Loucy (cell line): ENCODE measurements around the gene SNAPC2.

Experiments
- H2AFZ ChIP-seq: fragments of 200-600 bp; sonication (generic); 2 replicates; pipeline ENCODE4 v1.6.0; 2016; ENCODE audit warnings: antibody characterized with exemption, mild to moderate bottlenecking, low read length, moderate library complexity
- H3F3A ChIP-seq: fragments of 200-600 bp; 2 replicates; pipeline ENCODE4 v1.6.0; 2016; ENCODE audit warnings: antibody characterized with exemption, low read depth, mild to moderate bottlenecking
- H3K27me3 ChIP-seq: fragments of 200-600 bp; sonication (generic); 2 replicates; pipeline ENCODE4 v1.6.1; 2014; ENCODE audit warnings: low read length, mild to moderate bottlenecking; ENCODE audit not compliant: insufficient read depth, poor library complexity, severe bottlenecking
- H3K36me3 ChIP-seq: fragments of 200-600 bp; sonication (generic); 2 replicates; pipeline ENCODE4 v1.6.1; 2016; ENCODE audit warnings: low read length; ENCODE audit not compliant: insufficient read depth
- H3K4me1 ChIP-seq: fragments of 200-600 bp; sonication (generic); 2 replicates; pipeline ENCODE4 v1.5.1; 2014; ENCODE audit warnings: low read length, mild to moderate bottlenecking; ENCODE audit not compliant: insufficient read depth, poor library complexity, severe bottlenecking
- H3K4me2 ChIP-seq: fragments of 200-600 bp; sonication (generic); 2 replicates; pipeline ENCODE4 v1.6.0; 2014; ENCODE audit warnings: antibody characterized with exemption, low read length, low read depth, mild to moderate bottlenecking; ENCODE audit not compliant: poor library complexity, severe bottlenecking
- H3K4me3 ChIP-seq: fragments of 200-600 bp; sonication (generic); 2 replicates; pipeline ENCODE4 v1.5.1; 2014; ENCODE audit warnings: low read length, mild to moderate bottlenecking, mixed read lengths; ENCODE audit not compliant: poor library complexity, severe bottlenecking
- H3K79me2 ChIP-seq: fragments of 200-600 bp; sonication (generic); 2 replicates; pipeline ENCODE4 v1.6.1; 2014; ENCODE audit warnings: low read length; ENCODE audit not compliant: insufficient read depth
- H3K9ac ChIP-seq: fragments of 200-600 bp; sonication (generic); 2 replicates; pipeline ENCODE4 v1.6.0; 2014; ENCODE audit warnings: mild to moderate bottlenecking, low read depth, low read length, moderate library complexity; ENCODE audit not compliant: poor library complexity, severe bottlenecking
- H3K9me2 ChIP-seq: fragments of 200-600 bp; sonication (generic); replicated peaks from 2 replicates; pipeline ENCODE4 v1.6.1; 2016; ENCODE audit warnings: low read depth, low read length, mixed read lengths
- H3K9me3 ChIP-seq: fragments of 200-600 bp; sonication (generic); 2 replicates; pipeline ENCODE4 v1.6.1; 2014; ENCODE audit warnings: mild to moderate bottlenecking, antibody characterized with exemption, low read length, low read depth; ENCODE audit not compliant: insufficient read depth
- H4K20me1 ChIP-seq: fragments of 200-600 bp; sonication (generic); 2 replicates; pipeline ENCODE4 v1.6.0; 2014; ENCODE audit warnings: antibody characterized with exemption, low read length, mild to moderate bottlenecking; ENCODE audit not compliant: insufficient read depth, poor library complexity, severe bottlenecking
- EZH2phosphoT487 ChIP-seq: fragments of 200-600 bp; IDR thresholded peaks from 2 replicates; pipeline ENCODE4 v1.6.1; 2018; ENCODE audit warnings: antibody characterized with exemption, mild to moderate bottlenecking, moderate library complexity, borderline replicate concordance
- TF ChIP-seq, protein P1 (sequence below): fragments of 200-600 bp; sonication (generic); conservative IDR thresholded peaks from 2 replicates; pipeline ENCODE4 v1.5.1; 2014; ENCODE audit warnings: mild to moderate bottlenecking, antibody characterized with exemption, low read length

The SNAPC2 gene

DNA sequence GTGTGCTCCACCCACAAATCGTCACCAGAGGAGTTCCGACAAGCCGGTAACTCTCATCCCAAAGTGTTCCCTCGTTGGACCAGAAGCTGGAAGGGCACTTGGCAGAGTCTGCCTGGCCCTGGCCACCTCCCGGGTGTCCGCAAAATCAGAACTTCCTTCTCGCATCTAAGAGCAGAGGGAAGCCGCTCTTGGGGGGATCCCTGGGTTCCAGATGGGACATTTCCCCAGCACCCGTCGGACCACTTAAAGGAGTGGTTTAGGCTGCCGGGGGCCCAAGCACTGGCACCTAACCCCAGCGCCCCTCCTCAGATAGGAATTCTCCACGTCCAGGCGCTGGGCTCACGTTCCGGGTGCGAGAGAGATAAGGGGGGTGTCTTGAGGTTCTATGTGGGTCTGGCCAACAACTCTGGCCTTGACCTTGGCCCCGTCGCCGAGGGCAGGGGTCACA lies 17.3 kb upstream of the SNAPC2 start:
- H3K4me3 ChIP-seq, result peak overlapping the region; percentile 91

DNA sequence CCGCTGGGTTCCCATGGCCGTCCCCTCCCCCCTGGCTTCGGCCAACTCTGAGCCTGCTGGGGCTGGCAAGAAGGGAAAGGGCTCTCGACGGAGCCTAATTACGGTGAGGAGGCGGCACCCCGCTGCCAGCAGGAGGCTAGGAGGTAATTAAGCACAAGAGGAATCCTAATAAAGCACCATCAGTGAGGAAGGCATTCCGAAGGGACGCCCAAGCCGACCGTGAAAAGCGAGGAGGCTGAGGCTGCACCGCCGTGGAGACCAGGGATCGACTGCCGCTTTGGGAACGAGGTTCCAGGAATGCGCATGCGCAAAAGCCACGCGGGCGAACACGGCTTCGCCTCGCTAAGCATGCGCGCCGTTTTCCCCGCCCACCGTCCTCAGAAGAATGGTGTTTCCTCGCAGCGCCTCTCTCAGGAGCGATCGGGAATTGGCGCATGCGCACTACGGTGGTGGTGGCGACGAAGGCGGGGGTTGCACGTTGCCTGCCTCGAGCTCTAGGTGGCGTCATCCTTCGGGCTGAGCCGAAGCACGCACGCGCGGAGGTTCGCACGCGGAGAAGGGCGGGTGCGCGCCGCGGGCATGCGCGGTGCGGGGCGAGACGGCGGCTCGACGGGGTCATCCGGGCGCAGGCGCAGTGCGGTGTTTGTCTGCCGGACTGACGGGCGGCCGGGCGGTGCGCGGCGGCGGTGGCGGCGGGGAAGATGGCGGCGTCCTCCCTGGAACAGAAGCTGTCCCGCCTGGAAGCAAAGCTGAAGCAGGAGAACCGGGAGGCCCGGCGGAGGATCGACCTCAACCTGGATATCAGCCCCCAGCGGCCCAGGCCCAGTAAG lies 16.7 kb upstream of the SNAPC2 start, which contains the start of gene MAP2K7:
MAP2K7 (plus strand) TSS at position 634 of the 830 bp plus-strand sequence; CDS start at position 702, 68 bp downstream.
- Histone ChIP-seq H3K9me3 (no peaks in the 10 kb centered on the region), H3K9me2 (no peaks in the 10 kb centered on the region), H3K4me2 (peak within 1 kb of the TSS; percentile 95), H3K36me3 (no peaks in the 10 kb centered on the region), H4K20me1 (peaks cover 33% of the 10 kb centered on the region), H3K4me3 (peak within 1 kb of the TSS; percentile 91), H2AFZ (peak within 1 kb of the TSS; percentile 95), H3K4me1 (peaks cover 25% of the 10 kb centered on the region), H3K27me3 (no peaks in the 10 kb centered on the region), H3K79me2 (peaks cover 51% of the 10 kb centered on the region), H3F3A (no peaks in the 10 kb centered on the region), H3K9ac (peak within 1 kb of the TSS; percentile 92)
- no peak for TF ChIP-seq EZH2phosphoT487
- TF ChIP-seq, protein P1, sequence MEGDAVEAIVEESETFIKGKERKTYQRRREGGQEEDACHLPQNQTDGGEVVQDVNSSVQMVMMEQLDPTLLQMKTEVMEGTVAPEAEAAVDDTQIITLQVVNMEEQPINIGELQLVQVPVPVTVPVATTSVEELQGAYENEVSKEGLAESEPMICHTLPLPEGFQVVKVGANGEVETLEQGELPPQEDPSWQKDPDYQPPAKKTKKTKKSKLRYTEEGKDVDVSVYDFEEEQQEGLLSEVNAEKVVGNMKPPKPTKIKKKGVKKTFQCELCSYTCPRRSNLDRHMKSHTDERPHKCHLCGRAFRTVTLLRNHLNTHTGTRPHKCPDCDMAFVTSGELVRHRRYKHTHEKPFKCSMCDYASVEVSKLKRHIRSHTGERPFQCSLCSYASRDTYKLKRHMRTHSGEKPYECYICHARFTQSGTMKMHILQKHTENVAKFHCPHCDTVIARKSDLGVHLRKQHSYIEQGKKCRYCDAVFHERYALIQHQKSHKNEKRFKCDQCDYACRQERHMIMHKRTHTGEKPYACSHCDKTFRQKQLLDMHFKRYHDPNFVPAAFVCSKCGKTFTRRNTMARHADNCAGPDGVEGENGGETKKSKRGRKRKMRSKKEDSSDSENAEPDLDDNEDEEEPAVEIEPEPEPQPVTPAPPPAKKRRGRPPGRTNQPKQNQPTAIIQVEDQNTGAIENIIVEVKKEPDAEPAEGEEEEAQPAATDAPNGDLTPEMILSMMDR, result peak; percentile 75

More for the DNA sequence above, 17.3 kb upstream of the SNAPC2 start:
- Histone ChIP-seq H3K9me3 (no peaks in the 10 kb centered on the region), H3K36me3 (no peaks in the 10 kb centered on the region), H3K4me1 (peaks cover 25% of the 10 kb centered on the region), H3K9ac (peak overlapping the region; percentile 92), H3K4me2 (peak overlapping the region; percentile 95), H3F3A (no peaks in the 10 kb centered on the region), H3K79me2 (peaks cover 45% of the 10 kb centered on the region), H3K9me2 (no peaks in the 10 kb centered on the region), H4K20me1 (peaks cover 30% of the 10 kb centered on the region), H2AFZ (peak overlapping the region; percentile 95), H3K27me3 (no peaks in the 10 kb centered on the region)
- no peak for TF ChIP-seq EZH2phosphoT487
- TF ChIP-seq, protein P1, result no peak

DNA sequence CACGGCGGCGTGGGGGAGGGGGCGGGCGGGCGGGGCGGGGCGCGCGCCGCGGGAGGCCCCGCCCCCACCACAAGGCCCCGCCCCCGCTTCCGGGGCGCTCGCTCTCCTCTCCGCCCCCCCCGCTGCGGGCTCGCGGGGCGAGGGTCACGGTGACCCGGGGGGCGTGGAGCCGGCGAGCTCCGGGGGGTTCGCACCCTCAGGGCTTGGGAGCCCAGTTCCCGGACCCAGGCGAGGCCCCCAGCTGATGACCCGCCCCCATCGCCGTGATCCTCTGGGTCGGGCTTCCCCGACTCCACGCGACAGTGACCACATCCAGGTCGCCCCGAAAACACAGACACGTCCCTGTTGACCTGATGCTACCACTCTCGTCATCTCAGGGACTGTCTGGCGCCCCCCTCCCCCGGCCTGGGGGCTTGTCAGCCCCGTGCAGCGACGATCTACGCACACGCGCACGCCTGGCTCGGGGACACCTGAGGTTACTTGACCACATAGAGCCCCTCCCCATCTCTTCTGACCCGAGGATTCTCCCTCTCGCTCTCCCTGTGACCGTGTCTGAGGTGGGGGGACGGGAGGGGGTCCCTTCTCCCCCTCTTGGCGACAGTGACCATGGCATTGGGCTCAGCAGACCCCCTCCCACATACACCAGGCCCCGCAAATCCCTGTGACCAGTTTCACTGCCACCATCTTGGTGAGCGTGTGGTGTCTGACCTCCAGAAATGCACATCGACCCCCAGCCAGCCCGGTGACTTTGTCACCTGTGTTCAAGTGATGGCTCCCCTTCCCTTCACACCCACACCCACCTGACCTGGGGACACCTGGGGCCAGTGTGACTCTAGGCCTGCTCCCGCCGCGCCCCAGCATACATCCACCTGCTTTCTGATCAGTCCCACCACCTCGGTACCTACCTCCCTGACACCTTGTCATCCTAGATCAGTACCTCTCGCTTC lies 15.8 kb upstream of the SNAPC2 start:
- H3F3A ChIP-seq, result no peaks in the 10 kb centered on the region
- no peaks in the 10 kb centered on the region for H3K9me2 ChIP-seq
- H2AFZ ChIP-seq, result 0 out of 2 replicates have a peak overlapping the region, but pooled peaks have one; percentile 43
- no peaks in the 10 kb centered on the region for H3K36me3 ChIP-seq
- peaks cover 25% of the 10 kb centered on the region for H3K4me1 ChIP-seq
- H3K4me2 ChIP-seq, result peak overlapping the region; percentile 94
- peaks cover 39% of the 10 kb centered on the region for H4K20me1 ChIP-seq
- H3K9me3 ChIP-seq, result no peaks in the 10 kb centered on the region
- H3K27me3 ChIP-seq, result no peaks in the 10 kb centered on the region
- no peak for TF ChIP-seq EZH2phosphoT487
- TF ChIP-seq, protein P1, result no peak
- H3K4me3 ChIP-seq, result peak overlapping the region; percentile 88
- H3K9ac ChIP-seq, result peak overlapping the region; percentile 89
- peaks cover 54% of the 10 kb centered on the region for H3K79me2 ChIP-seq
